T47D (cell line): ENCODE results near the gene HOXC13.

Source experiments
- DNase-seq, 2 experiments: peaks; one replicate each; pipeline versions ENCODE4 v3.0.0 to v3.0.0-alpha.2; 2011 to 2012; ENCODE audit warnings: low read depth in 1 of 2, low spot score in 1 of 2
- JUND ChIP-seq: IDR thresholded peaks from 2 replicates; pipeline ENCODE4 v1.6.1; 2012; ENCODE audit warnings: low read depth
- in situ Hi-C: cut with HindIII; loops from 2 replicates; pipeline ENCODE4 v1.10.0; 2016; ENCODE audit warnings: low sequenced_read_pairs, low pct_unique_long_range_greater_than_20kb

Gene HOXC13, protein sequence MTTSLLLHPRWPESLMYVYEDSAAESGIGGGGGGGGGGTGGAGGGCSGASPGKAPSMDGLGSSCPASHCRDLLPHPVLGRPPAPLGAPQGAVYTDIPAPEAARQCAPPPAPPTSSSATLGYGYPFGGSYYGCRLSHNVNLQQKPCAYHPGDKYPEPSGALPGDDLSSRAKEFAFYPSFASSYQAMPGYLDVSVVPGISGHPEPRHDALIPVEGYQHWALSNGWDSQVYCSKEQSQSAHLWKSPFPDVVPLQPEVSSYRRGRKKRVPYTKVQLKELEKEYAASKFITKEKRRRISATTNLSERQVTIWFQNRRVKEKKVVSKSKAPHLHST

DNA sequence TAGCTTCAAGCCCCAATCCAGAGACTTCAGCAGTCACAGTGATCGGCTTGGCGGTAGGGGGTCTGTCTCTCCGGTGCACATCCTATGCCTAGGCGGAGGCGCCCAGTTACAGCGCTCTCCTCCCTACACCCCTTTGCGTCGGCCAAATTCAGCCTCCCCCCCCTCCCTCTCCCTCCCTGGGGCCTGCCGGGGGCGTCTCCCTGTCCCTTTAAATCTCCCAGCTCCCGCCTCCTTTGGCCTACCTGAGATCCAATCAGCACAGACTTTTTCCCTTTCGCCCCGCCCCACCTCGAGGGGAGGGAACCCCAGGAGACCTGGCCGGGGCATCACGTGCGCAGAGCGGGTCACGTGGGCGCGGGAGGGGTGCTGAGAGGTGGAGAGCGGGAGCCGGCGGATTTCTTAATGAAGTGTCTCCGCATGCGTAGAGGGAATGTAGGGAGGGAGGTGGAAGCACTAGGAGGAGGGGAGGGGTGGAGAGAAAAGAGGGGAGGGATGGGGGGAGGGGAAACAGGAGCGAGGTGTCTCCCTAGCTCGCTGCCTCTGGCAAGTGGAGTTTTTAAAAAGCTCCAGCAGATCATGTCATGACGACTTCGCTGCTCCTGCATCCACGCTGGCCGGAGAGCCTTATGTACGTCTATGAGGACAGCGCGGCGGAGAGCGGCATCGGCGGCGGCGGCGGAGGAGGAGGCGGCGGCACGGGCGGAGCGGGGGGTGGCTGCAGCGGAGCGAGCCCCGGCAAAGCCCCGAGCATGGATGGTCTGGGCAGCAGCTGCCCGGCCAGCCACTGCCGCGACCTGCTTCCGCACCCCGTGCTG is at the start of gene HOXC13:
TSS of gene HOXC13 (plus strand) at position 506 of the 815 bp plus-strand sequence. CDS start at position 582, 76 bp downstream.
- in situ Hi-C loops, result no loop called here
- TF ChIP-seq JUND, result no peak
- peak; percentile 98 to 100 for DNase-seq

DNA sequence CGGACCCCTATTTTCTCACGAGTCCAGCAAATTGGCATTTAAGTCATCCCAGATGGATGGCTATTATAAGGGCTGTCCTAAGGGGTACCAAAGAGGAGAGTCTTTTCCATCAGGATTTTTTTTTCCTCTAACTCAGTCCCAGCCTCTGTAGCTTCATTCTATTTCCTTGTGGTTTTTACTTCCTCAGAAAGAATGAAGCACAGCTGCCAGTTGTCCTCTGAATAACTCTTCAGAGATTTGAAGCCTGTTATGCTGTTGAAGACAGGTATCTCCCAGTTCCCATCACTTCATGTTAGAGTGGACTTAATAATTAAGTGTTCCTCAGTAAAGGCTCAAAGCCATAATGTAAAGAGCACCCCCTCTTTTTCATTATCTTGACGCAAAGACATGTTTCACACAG is 48.5 kb upstream of the HOXC13 start:
- in situ Hi-C loops, result no loop called here
- TF ChIP-seq JUND, result no peak

GRCh38 chr12:53892762-53893395 is 45.8 kb upstream of the HOXC13 start:
- TF ChIP-seq JUND, result no peak
- in situ Hi-C loops, result no loop called here
- DNase-seq, result no peak

More for the DNA sequence above, 48.5 kb upstream of the HOXC13 start:
- DNase-seq, result no peak

GRCh38 chr12:53899230-53899629 is 39.4 kb upstream of the HOXC13 start:
- no peak for DNase-seq
- TF ChIP-seq JUND, result no peak
- in situ Hi-C loops, result no loop called here

- DNase-seq, result no peak
- TF ChIP-seq JUND, result no peak
- in situ Hi-C loops, result no loop called here
These were observed 31.5 kb upstream of the HOXC13 start for GRCh38 chr12:53907103-53907502.

GRCh38 chr12:53916788-53917655 is 21.6 kb upstream of the HOXC13 start:
- DNase-seq, result no peak
- in situ Hi-C loops, result no loop called here
- no peak for TF ChIP-seq JUND

GRCh38 chr12:53924521-53925405 is 13.9 kb upstream of the HOXC13 start:
- DNase-seq, result no peak
- TF ChIP-seq JUND, result no peak
- in situ Hi-C loops, result no loop called here

DNA sequence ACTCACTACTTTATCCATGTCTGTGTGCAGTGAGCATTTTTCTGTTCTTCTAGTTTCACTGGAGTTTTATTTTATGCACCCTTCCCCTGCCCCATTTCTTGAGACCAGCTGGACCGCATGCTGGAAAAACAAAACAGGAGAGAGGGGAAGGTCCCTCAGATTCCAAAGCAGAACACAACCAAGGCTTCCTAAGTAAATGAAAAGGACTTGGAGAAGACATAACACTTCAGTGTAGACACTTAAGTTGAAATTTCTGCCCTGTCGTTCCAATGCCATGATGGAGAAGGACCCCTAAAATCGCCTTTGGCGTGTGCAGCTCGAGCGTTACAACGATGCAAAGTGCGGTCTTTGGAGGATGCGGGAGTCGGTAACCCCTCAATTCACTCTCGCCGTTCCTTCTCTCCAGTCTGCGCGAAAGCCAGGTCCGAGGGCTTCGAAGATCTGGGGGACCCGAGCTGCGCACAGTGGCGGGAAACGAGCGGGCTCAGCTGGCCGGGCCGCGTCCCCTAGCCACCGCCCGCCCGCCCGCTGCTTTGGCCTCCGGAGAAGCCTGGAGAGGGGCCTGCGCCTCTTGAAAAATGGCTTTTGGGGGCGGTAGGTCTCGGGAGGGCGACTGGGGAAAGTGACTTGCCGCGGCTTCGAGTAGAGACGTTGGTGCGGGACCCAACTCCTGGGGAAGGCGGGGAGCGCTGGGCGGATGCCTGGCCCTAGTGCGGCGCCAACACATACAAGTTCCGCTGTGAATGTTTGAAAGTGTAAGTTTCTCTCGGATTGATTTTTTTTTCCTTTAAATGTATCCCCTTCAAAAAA is 11.2 kb upstream of the HOXC13 start:
- DNase-seq, result no peak
- no peak for TF ChIP-seq JUND
- in situ Hi-C loops, result no loop called here

GRCh38 chr12:53928054-53928835 is 10.4 kb upstream of the HOXC13 start:
- DNase-seq, result no peak
- in situ Hi-C loops, result no loop called here
- TF ChIP-seq JUND, result no peak

DNA sequence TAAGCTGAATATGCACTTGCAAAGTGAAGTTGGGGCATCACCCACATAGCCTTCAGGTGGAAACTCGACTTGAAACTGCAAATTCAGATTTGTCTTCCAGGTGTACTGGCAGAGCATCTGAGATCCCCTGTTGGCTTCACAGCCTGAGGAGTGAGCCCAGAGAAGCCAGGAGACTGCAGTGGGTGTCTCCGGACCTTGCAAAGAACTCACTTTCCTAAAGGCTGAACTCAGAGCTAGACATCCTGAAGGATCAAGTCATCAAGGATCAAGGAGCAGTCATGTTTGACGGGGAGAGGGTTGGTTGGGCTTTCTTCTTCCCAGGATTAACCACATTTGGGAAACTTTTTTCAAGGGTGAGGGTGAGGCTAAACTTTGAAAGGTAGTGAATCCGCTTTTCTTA is 9.1 kb upstream of the HOXC13 start:
- TF ChIP-seq JUND, result no peak
- DNase-seq, result no peak
- in situ Hi-C loops, result no loop called here
